PFSK-1 (cell line): ENCODE measurements around the gene RECQL.

Source experiments
- POLR2AphosphoS5 ChIP-seq: IDR thresholded peaks from 2 replicates; pipeline ENCODE4 v1.6.1; 2012; ENCODE audit warnings: low read depth, mild to moderate bottlenecking, control low read depth, low read length, moderate library complexity
- SIN3A ChIP-seq: IDR thresholded peaks from 2 replicates; pipeline ENCODE4 v1.6.1; 2012; ENCODE audit warnings: mild to moderate bottlenecking, low read length, moderate library complexity, borderline replicate concordance; ENCODE audit not compliant: insufficient read depth

DNA sequence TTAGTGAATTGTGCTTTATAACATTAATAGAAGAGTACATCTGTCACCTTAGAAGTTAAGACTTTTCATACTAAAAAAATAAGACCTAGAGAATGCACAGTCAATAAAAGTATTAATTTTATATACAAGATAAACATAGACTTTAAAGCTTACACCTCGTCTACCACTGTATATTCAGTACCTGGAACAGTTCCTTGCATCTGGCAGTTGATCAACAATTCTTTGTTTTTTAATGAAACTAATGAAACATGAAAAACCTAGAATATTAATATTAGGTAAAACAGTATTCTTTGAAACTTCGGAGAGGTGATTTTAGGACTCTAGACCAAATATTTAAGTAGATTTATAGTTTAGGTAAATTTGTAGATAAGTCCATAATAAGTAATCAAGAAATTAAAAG lies 4.5 kb upstream of the RECQL start:
- TF ChIP-seq POLR2AphosphoS5 (no peak), SIN3A (no peak)
